Measurements from ENCODE around the gene FRMD1.

The FRMD1 gene

DNA sequence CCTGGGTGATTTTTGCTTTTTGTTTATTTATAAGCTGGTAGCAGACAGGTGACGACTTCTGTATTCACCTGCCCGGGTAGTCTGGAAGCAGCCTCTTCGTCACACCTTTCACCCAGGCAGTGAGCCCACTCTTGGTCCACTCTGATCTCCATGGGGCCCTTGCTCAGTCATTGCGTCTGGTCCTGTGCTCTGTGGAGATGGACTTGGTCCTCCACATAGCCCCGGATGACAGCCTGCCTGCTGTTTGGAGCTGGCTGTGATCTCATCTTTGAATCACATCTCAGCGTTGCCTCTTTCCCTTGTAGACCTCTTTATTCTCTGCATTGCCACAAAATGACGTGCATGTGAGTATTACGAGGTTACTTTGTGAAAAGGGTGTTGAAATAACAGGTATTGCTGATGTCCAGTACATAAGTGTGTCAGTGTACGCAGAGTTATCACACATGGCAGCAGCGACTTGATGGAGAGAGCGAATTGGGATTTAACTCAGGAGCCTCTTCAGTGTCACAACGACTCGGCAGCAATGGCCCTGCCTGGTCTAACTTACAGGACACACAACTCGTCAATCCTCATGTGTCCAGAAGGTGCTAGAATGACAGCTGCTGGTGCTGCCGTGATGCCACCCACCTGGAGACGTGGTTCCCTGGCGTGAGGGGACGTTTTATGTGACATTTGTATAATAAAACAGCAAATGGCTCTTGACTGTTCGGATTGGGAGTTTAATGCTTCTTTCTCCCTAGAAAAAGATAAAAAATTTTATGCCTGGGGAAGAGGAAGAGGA is 24.2 kb upstream of the FRMD1 start:
- CTCF ChIA-PET: no interaction called here
- POLR2A ChIA-PET: no interaction called here

DNA sequence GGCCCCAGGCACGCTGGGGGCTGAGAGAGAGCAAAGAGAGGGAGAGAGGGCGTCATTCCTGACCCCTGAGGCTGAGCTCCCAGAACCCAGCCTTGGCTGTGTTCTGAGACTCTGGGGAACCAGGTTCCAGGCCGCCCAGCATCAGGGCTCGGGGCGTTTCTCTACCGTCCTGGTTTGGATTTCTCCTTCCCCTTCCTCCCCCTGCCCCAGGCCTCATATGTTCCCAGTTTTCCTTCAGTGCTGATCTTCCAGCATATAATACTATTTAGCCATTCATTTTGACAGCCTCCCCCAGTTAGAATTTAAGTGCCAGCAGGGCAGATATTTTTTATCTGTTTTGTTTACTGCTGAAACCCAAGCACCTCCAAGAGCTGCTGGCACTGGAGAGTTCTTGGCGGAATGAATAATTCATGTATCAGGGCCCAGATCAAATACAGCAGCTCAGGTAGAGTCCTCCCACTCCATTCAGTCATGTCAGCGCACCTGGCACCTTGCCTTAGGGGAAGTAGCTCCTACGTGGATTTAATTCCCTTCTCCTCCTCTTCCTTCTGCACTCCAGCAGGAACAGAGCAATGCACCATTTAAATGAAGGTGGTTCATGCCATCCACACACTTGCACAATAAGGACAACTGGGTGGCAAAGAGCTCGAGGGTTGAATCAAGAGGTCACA is 23.4 kb upstream of the FRMD1 start:
- Histone ChIP-seq H3K27me3 (replicated peaks in 2 of 5; ENCODE audit: control insufficient read depth in 4 of 5, insufficient read depth in 5 of 5, low read length in 4 of 5) (peaks cover 13 to 88% (median 26%) of the 10 kb centered on the region in 5 experiments), H3K4me1 (ENCODE audit: control extremely low read depth in 1 of 4, control insufficient read depth in 4 of 4, insufficient read depth in 4 of 4, low read length in 3 of 4) (peaks cover 0 to 2% (median 0%) of the 10 kb centered on the region in 4 experiments), H3K9me3 (ENCODE audit: control extremely low read depth in 1 of 5, control insufficient read depth in 4 of 5, insufficient read depth in 2 of 5, low read depth in 1 of 5, low read length in 4 of 5) (no peaks in the 10 kb centered on the region), H3K27ac (ENCODE audit: insufficient read depth in 1 of 2, low read depth in 1 of 2, low read length in 2 of 2, poor library complexity in 1 of 2, severe bottlenecking in 2 of 2) (no peak overlapping the region), H3K4me3 (ENCODE audit: control insufficient read depth in 1 of 7, extremely low read depth in 1 of 7, insufficient read depth in 4 of 7, low read depth in 2 of 7, low read length in 6 of 7) (no peak overlapping the region), H3K36me3 (ENCODE audit: control insufficient read depth in 4 of 4, insufficient read depth in 4 of 4, low read length in 3 of 4) (no peaks in the 10 kb centered on the region)
- no peak for DNase-seq
- ChIA-PET POLR2A (no interaction called here), CTCF (no interaction called here)
- WGBS (ENCODE audit: insufficient coverage): 34% methylated on average over 6 of the region's 10 CpGs

More for the DNA sequence above, 24.2 kb upstream of the FRMD1 start:
- Histone ChIP-seq H3K9me3 (ENCODE audit: control extremely low read depth in 1 of 5, control insufficient read depth in 4 of 5, insufficient read depth in 2 of 5, low read depth in 1 of 5, low read length in 4 of 5) (no peaks in the 10 kb centered on the region), H3K27me3 (replicated peaks in 2 of 5; ENCODE audit: control insufficient read depth in 4 of 5, insufficient read depth in 5 of 5, low read length in 4 of 5) (peaks cover 13 to 84% (median 28%) of the 10 kb centered on the region in 5 experiments), H3K27ac (ENCODE audit: insufficient read depth in 1 of 2, low read depth in 1 of 2, low read length in 2 of 2, poor library complexity in 1 of 2, severe bottlenecking in 2 of 2) (no peak overlapping the region), H3K4me1 (ENCODE audit: control extremely low read depth in 1 of 4, control insufficient read depth in 4 of 4, insufficient read depth in 4 of 4, low read length in 3 of 4) (peaks cover 0 to 2% (median 0%) of the 10 kb centered on the region in 4 experiments), H3K4me3 (ENCODE audit: control insufficient read depth in 1 of 7, extremely low read depth in 1 of 7, insufficient read depth in 4 of 7, low read depth in 2 of 7, low read length in 6 of 7) (no peak overlapping the region), H3K36me3 (ENCODE audit: control insufficient read depth in 4 of 4, insufficient read depth in 4 of 4, low read length in 3 of 4) (no peaks in the 10 kb centered on the region)
- WGBS (ENCODE audit: insufficient coverage): 70% methylated on average over 13 of the region's 19 CpGs
- DNase-seq: no peak

DNA sequence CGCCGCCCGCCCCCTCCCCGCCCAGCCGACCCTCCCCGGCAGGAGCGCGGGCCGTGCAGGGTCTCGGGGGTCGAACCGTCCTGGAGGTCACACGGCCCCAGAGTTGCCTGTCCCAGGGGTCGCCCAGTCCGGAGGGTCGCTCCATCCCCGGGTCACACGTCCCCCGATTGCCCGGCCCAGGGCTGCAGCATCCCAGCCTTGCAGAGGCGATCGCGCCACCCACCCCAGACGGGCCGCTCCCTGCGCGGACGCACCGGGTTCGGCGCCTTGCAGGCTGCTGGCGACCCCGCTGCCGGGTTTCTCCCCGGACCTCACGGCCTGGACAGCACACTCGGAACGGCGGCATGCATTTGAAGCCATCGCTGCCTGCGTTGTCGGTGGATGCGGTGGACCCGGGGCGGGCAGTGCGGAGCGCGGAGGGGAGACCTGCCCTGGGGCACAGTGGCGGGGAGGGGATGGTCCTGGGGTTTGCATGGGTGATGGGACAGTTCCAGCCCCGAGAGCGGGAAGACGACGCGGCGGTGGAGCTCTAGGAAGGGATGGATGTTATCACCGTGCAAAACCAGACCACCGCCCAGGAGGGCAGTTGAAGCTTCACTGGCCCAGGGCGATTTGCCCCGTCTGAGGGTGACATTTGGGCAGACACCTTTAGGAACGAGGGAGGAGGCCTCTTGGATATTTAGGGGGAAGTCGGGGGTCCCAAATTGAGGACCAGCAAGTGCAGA is 22.7 kb upstream of the FRMD1 start:
- ChIA-PET POLR2A (no interaction called here), CTCF (no interaction called here)
- Histone ChIP-seq H3K4me1 (ENCODE audit: control extremely low read depth in 1 of 4, control insufficient read depth in 4 of 4, insufficient read depth in 4 of 4, low read length in 3 of 4) (peaks cover 0 to 2% (median 0%) of the 10 kb centered on the region in 4 experiments), H3K36me3 (ENCODE audit: control insufficient read depth in 4 of 4, insufficient read depth in 4 of 4, low read length in 3 of 4) (no peaks in the 10 kb centered on the region), H3K27ac (ENCODE audit: insufficient read depth in 1 of 2, low read depth in 1 of 2, low read length in 2 of 2, poor library complexity in 1 of 2, severe bottlenecking in 2 of 2) (no peak overlapping the region), H3K27me3 (replicated peaks in 2 of 5; ENCODE audit: control insufficient read depth in 4 of 5, insufficient read depth in 5 of 5, low read length in 4 of 5) (peaks cover 13 to 91% (median 25%) of the 10 kb centered on the region in 5 experiments), H3K4me3 (ENCODE audit: control insufficient read depth in 1 of 7, extremely low read depth in 1 of 7, insufficient read depth in 4 of 7, low read depth in 2 of 7, low read length in 6 of 7) (no peak overlapping the region), H3K9me3 (ENCODE audit: control extremely low read depth in 1 of 5, control insufficient read depth in 4 of 5, insufficient read depth in 2 of 5, low read depth in 1 of 5, low read length in 4 of 5) (no peaks in the 10 kb centered on the region)
- 9% methylated on average over 59 of the region's 61 CpGs for WGBS (ENCODE audit: insufficient coverage)
- no peak for DNase-seq

DNA sequence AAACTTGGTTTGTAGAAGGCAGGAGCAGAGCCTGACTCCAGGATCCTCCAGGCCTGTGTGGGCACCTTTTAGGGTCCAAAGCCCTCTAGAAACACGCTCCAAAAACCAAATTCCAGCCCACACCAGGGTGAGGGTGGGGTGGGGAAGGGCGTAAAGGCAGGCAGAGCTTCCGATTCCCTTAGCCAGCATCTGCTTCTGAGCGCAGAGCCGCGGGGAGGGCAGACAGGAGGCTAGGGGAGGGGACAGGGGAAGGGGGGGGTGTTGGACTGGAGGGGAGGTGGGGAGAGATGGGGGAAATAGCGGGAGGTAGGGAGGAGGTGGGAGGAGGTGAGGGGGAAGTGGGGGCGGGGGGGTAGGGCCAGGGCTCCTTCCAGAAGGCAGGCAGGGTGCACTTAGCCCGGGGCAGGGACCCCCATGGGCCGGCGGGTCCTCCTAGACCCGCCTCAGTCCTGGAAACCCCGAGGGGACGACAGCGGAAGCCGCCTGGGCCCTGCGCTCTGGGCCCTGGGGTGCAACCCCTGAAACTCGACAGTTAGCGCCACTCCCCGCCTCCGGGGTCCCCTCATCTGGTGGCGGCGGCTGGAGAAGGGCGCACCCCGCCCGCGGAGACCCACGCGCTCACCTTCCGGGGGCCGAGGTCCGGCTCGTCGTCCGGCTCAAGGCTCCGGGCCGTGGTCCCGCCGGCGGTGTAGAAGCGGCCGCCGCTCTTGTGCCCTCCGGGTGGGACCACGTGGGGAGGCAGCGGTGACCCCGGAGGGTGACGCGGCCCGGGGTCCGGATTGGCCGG is 22.0 kb upstream of the FRMD1 start:
- ChIA-PET POLR2A (no interaction called here), CTCF (no interaction called here)
- 8% methylated on average over 37 of the region's 52 CpGs for WGBS (ENCODE audit: insufficient coverage)
- Histone ChIP-seq H3K27ac (ENCODE audit: insufficient read depth in 1 of 2, low read depth in 1 of 2, low read length in 2 of 2, poor library complexity in 1 of 2, severe bottlenecking in 2 of 2) (no peak overlapping the region), H3K4me1 (ENCODE audit: control extremely low read depth in 1 of 4, control insufficient read depth in 4 of 4, insufficient read depth in 4 of 4, low read length in 3 of 4) (peaks cover 0 to 2% (median 0%) of the 10 kb centered on the region in 4 experiments), H3K27me3 (replicated peaks in 2 of 5; ENCODE audit: control insufficient read depth in 4 of 5, insufficient read depth in 5 of 5, low read length in 4 of 5) (peaks cover 13 to 86% (median 24%) of the 10 kb centered on the region in 5 experiments), H3K4me3 (ENCODE audit: control insufficient read depth in 1 of 7, extremely low read depth in 1 of 7, insufficient read depth in 4 of 7, low read depth in 2 of 7, low read length in 6 of 7) (no peak overlapping the region), H3K36me3 (ENCODE audit: control insufficient read depth in 4 of 4, insufficient read depth in 4 of 4, low read length in 3 of 4) (no peaks in the 10 kb centered on the region), H3K9me3 (ENCODE audit: control extremely low read depth in 1 of 5, control insufficient read depth in 4 of 5, insufficient read depth in 2 of 5, low read depth in 1 of 5, low read length in 4 of 5) (no peaks in the 10 kb centered on the region)
- no peak for DNase-seq

DNA sequence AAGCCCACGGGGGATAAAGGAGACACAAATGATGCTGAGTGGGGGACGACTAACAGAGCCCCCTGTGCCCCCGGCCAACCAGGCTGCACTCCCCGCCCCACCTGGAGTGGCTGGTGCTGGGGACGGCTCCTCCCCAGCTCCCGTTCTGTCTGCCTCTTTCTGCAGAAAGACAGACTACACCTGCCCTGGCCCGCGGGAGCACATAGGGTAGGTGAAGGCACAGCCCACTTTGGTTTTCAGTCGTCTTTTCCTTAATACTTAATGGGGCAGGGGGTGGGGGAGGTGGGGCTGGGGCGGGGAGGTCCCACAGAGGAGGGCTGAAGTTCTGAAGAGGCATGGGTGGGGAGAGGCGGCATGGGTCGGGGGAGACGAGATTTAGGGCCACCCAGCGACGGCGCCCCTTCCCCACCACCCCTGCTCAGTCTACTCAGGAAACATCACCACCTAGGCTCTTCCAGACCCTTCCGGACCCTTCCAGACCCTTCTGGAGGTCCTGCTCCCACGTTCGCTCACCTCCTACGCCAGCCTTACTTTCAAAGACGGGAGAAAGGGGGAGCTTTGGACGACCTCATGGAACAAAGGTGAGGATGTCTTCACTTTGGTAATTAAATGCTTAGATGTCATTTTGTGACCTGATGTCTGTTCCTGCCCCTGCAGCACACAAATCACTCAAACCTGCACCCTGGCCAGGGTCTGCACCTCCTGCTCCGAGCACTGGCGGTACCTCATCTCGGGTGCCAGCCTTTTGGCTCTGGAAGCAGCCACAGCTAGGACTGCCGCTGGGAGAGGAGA is 21.2 kb upstream of the FRMD1 start:
- H3K27me3 ChIP-seq (replicated peaks in 2 of 5; ENCODE audit: control insufficient read depth in 4 of 5, insufficient read depth in 5 of 5, low read length in 4 of 5): peaks cover 13 to 78% (median 24%) of the 10 kb centered on the region in 5 experiments
- WGBS (ENCODE audit: insufficient coverage): 84% methylated on average over 16 of the region's 26 CpGs
- no peak overlapping the region for H3K4me3 ChIP-seq (ENCODE audit: control insufficient read depth in 1 of 7, extremely low read depth in 1 of 7, insufficient read depth in 4 of 7, low read depth in 2 of 7, low read length in 6 of 7)
- no peaks in the 10 kb centered on the region for H3K36me3 ChIP-seq (ENCODE audit: control insufficient read depth in 4 of 4, insufficient read depth in 4 of 4, low read length in 3 of 4)
- H3K4me1 ChIP-seq (ENCODE audit: control extremely low read depth in 1 of 4, control insufficient read depth in 4 of 4, insufficient read depth in 4 of 4, low read length in 3 of 4): peaks cover 0 to 2% (median 0%) of the 10 kb centered on the region in 4 experiments
- DNase-seq: no peak
- CTCF ChIA-PET: no interaction called here
- H3K9me3 ChIP-seq (ENCODE audit: control extremely low read depth in 1 of 5, control insufficient read depth in 4 of 5, insufficient read depth in 2 of 5, low read depth in 1 of 5, low read length in 4 of 5): no peaks in the 10 kb centered on the region
- no peak overlapping the region for H3K27ac ChIP-seq (ENCODE audit: insufficient read depth in 1 of 2, low read depth in 1 of 2, low read length in 2 of 2, poor library complexity in 1 of 2, severe bottlenecking in 2 of 2)
- POLR2A ChIA-PET: no interaction called here

DNA sequence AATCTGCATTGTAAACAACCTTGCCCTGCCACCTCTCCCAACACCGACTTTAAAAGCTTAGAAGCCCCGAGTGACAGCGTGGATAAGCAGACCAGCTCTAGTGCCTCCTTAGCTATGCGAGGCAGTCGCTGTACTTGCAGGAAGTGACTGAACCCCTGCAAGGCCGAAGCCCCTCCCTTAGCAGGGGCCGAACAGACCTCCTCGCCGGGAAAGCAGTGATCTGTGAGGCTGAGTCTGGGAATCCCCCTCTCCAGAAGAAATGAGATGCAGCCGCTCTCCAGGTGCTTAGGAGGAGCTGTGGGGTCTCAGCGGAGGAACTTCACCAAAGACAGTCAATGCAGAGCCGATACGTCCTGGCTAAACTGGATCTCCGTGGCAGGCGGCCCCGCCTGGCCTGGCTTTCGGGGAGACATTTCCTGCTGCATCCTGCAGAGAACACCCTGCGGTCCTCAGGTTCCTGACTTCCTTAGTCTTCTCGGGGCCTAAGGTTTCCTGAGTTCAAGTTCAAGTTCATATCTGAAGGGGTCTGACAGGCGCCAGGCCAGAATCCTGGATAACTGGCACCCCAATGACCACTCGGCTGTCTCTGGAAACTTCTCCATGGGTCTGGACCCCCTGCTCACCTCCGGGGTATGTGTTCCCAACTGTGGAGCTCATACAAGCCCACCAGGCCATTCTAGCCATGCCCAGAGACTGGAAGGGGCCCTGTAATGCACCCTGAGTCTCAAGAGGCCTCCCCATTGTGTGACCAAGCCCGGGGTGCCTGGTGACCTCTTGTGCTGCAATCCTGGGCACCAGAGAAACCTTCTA is 20.4 kb upstream of the FRMD1 start:
- peak in 1 of 3 donors; percentile 0 for DNase-seq
- H3K27me3 ChIP-seq (replicated peaks in 2 of 5; ENCODE audit: control insufficient read depth in 4 of 5, insufficient read depth in 5 of 5, low read length in 4 of 5): peaks cover 11 to 70% (median 19%) of the 10 kb centered on the region in 5 experiments
- H3K36me3 ChIP-seq (ENCODE audit: control insufficient read depth in 4 of 4, insufficient read depth in 4 of 4, low read length in 3 of 4): no peaks in the 10 kb centered on the region
- H3K4me1 ChIP-seq (ENCODE audit: control extremely low read depth in 1 of 4, control insufficient read depth in 4 of 4, insufficient read depth in 4 of 4, low read length in 3 of 4): peaks cover 0 to 2% (median 0%) of the 10 kb centered on the region in 4 experiments
- CTCF ChIA-PET: no interaction called here
- POLR2A ChIA-PET: no interaction called here
- no peak overlapping the region for H3K27ac ChIP-seq (ENCODE audit: insufficient read depth in 1 of 2, low read depth in 1 of 2, low read length in 2 of 2, poor library complexity in 1 of 2, severe bottlenecking in 2 of 2)
- H3K4me3 ChIP-seq (ENCODE audit: control insufficient read depth in 1 of 7, extremely low read depth in 1 of 7, insufficient read depth in 4 of 7, low read depth in 2 of 7, low read length in 6 of 7): no peak overlapping the region
- 52% methylated on average over 22 of the region's 23 CpGs for WGBS (ENCODE audit: insufficient coverage)
- H3K9me3 ChIP-seq (ENCODE audit: control extremely low read depth in 1 of 5, control insufficient read depth in 4 of 5, insufficient read depth in 2 of 5, low read depth in 1 of 5, low read length in 4 of 5): no peaks in the 10 kb centered on the region

Data from common myeloid progenitor, CD34-positive (primary cell).